ENCODE data around the gene SEC31A. TPM values are rescaled to one million over a fixed set of nuclear protein-coding genes. Genes with fewer than 3 reads are reported as not detected.

The SEC31A gene
- total and polyA plus RNA-seq, 8 donors, result 72.1 to 590 (median 128) TPM

GRCh38 chr4:82773057-82773456 is 117.9 kb downstream of the SEC31A start:
- H3K27me3 ChIP-seq, result no peaks in the 10 kb centered on the region
- H3K9me3 ChIP-seq, result no peaks in the 10 kb centered on the region
- TF ChIP-seq EP300 (IDR thresholded peaks at IDR 0.05), result no peak
- TF ChIP-seq POLR2A (IDR thresholded peaks at IDR 0.05), result no peak
- no peak for TF ChIP-seq POLR2AphosphoS5 (IDR thresholded peaks at IDR 0.05)
- TF ChIP-seq CTCF (IDR thresholded peaks at IDR 0.05), result no peak
- peaks cover 0 to 4% (median 0%) of the 10 kb centered on the region in 4 donors for H3K4me1 ChIP-seq
- no peak overlapping the region for H3K4me3 ChIP-seq
- WGBS, 5 donors, result 68 to 86% (median 82%) methylated on average over 4 of the region's 4 CpGs
- H3K36me3 ChIP-seq, result no peaks in the 10 kb centered on the region
- intact Hi-C loops (cut with DNase I; ENCODE audit: low total_unique reads), result no loop called here
- no peak for DNase-seq
- H3K27ac ChIP-seq, result no peak overlapping the region

DNA sequence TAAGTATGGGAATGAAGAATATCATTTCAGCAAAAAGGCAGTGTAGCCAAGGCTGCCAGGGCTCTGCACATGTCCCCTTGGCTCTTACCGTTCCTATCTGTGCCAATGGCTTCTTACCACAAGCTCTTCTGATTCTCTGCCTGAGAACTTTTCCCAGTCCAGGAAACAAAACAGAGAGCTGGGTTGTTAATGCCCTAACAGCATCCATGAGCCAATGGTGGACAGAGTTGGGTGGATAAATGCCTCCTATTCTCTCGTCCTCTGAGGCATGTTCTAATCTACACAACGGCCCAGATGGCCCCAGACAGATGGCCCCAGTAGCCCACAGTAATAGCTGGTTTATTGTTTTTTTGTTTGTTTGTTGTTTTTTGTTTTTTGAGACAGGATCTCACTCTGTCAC is 120.3 kb downstream of the SEC31A start:
- Histone ChIP-seq H3K27me3 (no peaks in the 10 kb centered on the region), H3K36me3 (no peaks in the 10 kb centered on the region), H3K4me3 (no peak overlapping the region), H3K4me1 (no peaks in the 10 kb centered on the region), H3K27ac (no peak overlapping the region), H3K9me3 (peaks cover 0 to 7% (median 4%) of the 10 kb centered on the region in 4 donors)
- no peak for DNase-seq
- WGBS, 5 donors, result 74 to 88% (median 80%) methylated on average over 3 of the region's 3 CpGs
- intact Hi-C loops (cut with DNase I; ENCODE audit: low total_unique reads), result no loop called here
- TF ChIP-seq CTCF (IDR thresholded peaks at IDR 0.05) (no peak), EP300 (IDR thresholded peaks at IDR 0.05) (no peak)

Other genes with a start within 250 kb of the SEC31A start
- 10 to 100 TPM in 3 of 5 donors, 1 to 10 TPM in 1, under 1 TPM in 1; 0.58 to 35.9 (median 16.9) TPM for gene SCD5, start 92.4 kb downstream of the SEC31A start, total RNA-seq
- 10 to 100 TPM in 1 of 3 donors, 1 to 10 TPM in 2; 7.1 to 10.1 (median 9.8) TPM for gene SCD5, start 92.4 kb downstream of the SEC31A start, polyA plus RNA-seq
- gene THAP9, start 9.6 kb upstream of the SEC31A start, total RNA-seq, result 1 to 10 TPM in 2 of 5 donors, under 1 TPM in 1, not detected in 2; 0.58 to 8.9 (median 8.6) TPM
- 1 to 10 TPM; 1.5 to 2.1 (median 1.7) TPM for gene THAP9, start 9.6 kb upstream of the SEC31A start, polyA plus RNA-seq
- 10 to 100 TPM in 2 of 5 donors, 1 to 10 TPM in 3; 1.2 to 40.3 (median 4.9) TPM for gene LIN54, start 119.7 kb upstream of the SEC31A start, total RNA-seq
- 1 to 10 TPM; 2.1 to 2.9 (median 2.5) TPM for gene LIN54, start 119.7 kb upstream of the SEC31A start, polyA plus RNA-seq
- 100 to 1,000 TPM in 2 of 5 donors, 10 to 100 TPM in 2, 1 to 10 TPM in 1; 1.7 to 302 (median 50.4) TPM for gene COPS4, start 144.0 kb upstream of the SEC31A start, total RNA-seq
- 10 to 100 TPM; 19.5 to 34.1 (median 22.8) TPM for gene COPS4, start 144.0 kb upstream of the SEC31A start, polyA plus RNA-seq
- gene PLAC8, start 223.6 kb upstream of the SEC31A start, total RNA-seq, result 100 to 1,000 TPM in 1 of 5 donors, 10 to 100 TPM in 4; 10.5 to 265 (median 24.9) TPM
- 100 to 1,000 TPM in 1 of 3 donors, 10 to 100 TPM in 2; 46.9 to 372 (median 47.6) TPM for gene PLAC8, start 223.6 kb upstream of the SEC31A start, polyA plus RNA-seq